Measurements from ENCODE around the gene CWC25.
"Not testable (repeated sequence)": the region's sequence is repeated elsewhere in the genome, so short reads cannot be mapped to it uniquely, and the experiment has no call there.

DNA sequence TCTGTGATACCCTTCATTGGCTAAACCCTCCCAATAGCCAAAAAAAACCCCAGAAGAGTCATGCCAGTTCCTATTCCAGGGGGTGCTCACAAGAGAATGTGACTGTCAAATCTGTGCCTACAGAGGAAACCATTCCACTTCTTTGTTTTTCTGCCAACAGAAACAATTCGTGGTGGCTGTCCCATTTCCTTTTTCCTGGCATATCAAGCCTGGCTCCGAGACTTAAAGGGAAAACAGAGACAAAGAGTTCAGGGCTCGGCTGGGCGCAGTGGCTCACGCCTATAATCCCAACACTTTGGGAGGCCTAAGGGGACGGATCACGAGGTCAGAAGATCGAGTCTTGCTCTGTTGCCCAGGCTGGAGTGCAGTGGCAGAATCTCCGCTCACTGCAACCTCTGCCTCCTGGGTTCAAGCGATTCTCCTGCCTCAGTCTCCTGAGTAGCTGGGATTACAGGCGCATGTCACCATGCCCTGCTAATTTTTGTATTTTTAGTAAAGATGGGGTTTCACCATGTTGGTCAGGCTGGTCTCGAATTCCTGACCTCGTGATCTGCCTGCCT, 34.9 kb downstream of the CWC25 start:
- TF ChIP-seq ARNTL (CRISPR knock-in tag; IDR thresholded peaks at IDR 0.05; ENCODE audit: borderline replicate concordance, low read depth); ZFP3 (CRISPR knock-in tag; IDR thresholded peaks at IDR 0.05); TCF4 (CRISPR knock-in tag; IDR thresholded peaks at IDR 0.05; ENCODE audit: borderline replicate concordance); ZNF70 (CRISPR knock-in tag; IDR thresholded peaks at IDR 0.05); SNAI2 (CRISPR knock-in tag; IDR thresholded peaks at IDR 0.05); CSDC2 (CRISPR knock-in tag; IDR thresholded peaks at IDR 0.05); ESRRG (CRISPR knock-in tag; IDR thresholded peaks at IDR 0.05); OSR1 (CRISPR knock-in tag; IDR thresholded peaks at IDR 0.05): not testable (repeated sequence)
- TF ChIP-seq, protein P1, sequence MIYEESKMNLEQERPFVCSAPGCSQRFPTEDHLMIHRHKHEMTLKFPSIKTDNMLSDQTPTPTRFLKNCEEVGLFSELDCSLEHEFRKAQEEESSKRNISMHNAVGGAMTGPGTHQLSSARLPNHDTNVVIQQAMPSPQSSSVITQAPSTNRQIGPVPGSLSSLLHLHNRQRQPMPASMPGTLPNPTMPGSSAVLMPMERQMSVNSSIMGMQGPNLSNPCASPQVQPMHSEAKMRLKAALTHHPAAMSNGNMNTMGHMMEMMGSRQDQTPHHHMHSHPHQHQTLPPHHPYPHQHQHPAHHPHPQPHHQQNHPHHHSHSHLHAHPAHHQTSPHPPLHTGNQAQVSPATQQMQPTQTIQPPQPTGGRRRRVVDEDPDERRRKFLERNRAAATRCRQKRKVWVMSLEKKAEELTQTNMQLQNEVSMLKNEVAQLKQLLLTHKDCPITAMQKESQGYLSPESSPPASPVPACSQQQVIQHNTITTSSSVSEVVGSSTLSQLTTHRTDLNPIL (CRISPR knock-in tag; IDR thresholded peaks at IDR 0.05; ENCODE audit: low read depth): not testable (repeated sequence)
- TF ChIP-seq, protein P2, sequence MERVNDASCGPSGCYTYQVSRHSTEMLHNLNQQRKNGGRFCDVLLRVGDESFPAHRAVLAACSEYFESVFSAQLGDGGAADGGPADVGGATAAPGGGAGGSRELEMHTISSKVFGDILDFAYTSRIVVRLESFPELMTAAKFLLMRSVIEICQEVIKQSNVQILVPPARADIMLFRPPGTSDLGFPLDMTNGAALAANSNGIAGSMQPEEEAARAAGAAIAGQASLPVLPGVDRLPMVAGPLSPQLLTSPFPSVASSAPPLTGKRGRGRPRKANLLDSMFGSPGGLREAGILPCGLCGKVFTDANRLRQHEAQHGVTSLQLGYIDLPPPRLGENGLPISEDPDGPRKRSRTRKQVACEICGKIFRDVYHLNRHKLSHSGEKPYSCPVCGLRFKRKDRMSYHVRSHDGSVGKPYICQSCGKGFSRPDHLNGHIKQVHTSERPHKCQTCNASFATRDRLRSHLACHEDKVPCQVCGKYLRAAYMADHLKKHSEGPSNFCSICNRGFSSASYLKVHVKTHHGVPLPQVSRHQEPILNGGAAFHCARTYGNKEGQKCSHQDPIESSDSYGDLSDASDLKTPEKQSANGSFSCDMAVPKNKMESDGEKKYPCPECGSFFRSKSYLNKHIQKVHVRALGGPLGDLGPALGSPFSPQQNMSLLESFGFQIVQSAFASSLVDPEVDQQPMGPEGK (CRISPR knock-in tag; IDR thresholded peaks at IDR 0.05; ENCODE audit: borderline replicate concordance): not testable (repeated sequence)
- TF ChIP-seq, protein P3, sequence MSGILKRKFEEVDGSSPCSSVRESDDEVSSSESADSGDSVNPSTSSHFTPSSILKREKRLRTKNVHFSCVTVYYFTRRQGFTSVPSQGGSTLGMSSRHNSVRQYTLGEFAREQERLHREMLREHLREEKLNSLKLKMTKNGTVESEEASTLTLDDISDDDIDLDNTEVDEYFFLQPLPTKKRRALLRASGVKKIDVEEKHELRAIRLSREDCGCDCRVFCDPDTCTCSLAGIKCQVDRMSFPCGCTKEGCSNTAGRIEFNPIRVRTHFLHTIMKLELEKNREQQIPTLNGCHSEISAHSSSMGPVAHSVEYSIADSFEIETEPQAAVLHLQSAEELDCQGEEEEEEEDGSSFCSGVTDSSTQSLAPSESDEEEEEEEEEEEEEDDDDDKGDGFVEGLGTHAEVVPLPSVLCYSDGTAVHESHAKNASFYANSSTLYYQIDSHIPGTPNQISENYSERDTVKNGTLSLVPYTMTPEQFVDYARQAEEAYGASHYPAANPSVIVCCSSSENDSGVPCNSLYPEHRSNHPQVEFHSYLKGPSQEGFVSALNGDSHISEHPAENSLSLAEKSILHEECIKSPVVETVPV (CRISPR knock-in tag; IDR thresholded peaks at IDR 0.05): not testable (repeated sequence)

Measured in SK-N-SH treated with all-trans-retinoic acid at 6 μM for 48 hours (cell line).